NCI-H1930 (cell line): Measurements from ENCODE around the gene PFKFB4.
"Not testable (repeated sequence)": the region's sequence is repeated elsewhere in the genome, so short reads cannot be mapped to it uniquely, and the experiment has no call there.

ENCODE experiments used
- DNase-seq, 2 experiments: peaks; one replicate each; lab custom pipeline; 2025; lab: John Stamatoyannopoulos, UW

PFKFB4 gene

DNA sequence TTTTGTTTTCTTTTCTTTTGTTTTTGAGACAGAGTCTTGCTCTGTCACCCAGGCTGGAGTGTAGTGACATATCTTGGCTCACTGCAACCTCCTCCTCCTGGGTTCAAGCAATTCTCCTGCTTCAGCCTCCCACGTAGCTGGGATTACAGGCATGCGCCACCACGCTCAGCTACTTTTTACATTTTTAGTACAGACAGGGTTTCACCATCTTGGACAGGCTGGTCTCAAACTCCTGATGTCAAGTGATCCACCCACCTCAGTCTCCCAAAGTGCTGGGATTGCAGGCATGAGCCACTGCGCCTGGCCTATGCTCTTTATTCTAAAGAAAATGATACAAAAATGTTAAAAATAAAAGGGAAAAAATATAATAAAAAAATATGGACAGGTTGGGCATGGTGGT, 25.9 kb downstream of the PFKFB4 start:
- DNase-seq, result not testable (repeated sequence)

DNA sequence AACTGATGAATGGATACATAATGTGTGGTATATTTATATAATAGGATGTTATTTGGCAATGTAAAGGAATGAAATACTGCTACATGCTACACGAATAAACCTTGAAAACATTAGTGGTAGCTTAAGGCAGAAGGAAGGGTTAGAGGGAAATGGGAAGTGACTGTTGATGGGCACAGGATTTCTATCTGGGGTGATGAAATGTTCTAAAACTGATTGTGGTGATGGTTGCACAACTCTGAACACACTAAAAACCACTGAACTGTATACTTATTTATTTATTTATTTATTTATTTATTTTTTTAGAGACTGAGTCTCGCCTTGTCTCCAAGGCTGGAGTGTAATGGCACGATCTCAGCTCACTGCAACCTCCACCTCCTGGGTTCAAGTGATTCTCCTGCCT, 27.8 kb downstream of the PFKFB4 start:
- DNase-seq, result no peak

GRCh38 chr3:48528048-48528447, 28.6 kb downstream of the PFKFB4 start:
- DNase-seq, result no peak

DNA sequence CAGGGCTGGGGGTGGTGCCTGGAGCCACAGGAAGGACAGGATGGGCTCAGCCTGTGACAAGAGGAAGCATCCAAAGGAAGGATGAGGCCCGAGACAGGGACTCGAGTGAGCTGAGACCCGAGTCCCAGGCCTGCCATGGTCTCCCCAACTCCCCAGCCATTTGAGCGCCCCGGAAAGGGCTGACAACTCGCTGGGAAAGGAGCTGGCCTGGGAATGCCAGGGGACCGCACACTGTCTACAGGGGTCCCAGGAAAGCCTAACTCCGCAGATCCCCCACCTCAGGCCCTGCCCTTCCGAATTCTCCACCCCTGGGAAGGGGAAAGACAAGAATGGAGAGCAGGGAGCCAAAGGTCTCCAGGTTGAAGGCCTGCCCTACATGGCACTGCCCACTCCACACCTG, 31.6 kb downstream of the PFKFB4 start:
- no peak for DNase-seq

- no peak for DNase-seq
These were observed 35.0 kb downstream of the PFKFB4 start for GRCh38 chr3:48521635-48522034.

- no peak for DNase-seq
These were observed 37.3 kb downstream of the PFKFB4 start for GRCh38 chr3:48519277-48519643.

DNA sequence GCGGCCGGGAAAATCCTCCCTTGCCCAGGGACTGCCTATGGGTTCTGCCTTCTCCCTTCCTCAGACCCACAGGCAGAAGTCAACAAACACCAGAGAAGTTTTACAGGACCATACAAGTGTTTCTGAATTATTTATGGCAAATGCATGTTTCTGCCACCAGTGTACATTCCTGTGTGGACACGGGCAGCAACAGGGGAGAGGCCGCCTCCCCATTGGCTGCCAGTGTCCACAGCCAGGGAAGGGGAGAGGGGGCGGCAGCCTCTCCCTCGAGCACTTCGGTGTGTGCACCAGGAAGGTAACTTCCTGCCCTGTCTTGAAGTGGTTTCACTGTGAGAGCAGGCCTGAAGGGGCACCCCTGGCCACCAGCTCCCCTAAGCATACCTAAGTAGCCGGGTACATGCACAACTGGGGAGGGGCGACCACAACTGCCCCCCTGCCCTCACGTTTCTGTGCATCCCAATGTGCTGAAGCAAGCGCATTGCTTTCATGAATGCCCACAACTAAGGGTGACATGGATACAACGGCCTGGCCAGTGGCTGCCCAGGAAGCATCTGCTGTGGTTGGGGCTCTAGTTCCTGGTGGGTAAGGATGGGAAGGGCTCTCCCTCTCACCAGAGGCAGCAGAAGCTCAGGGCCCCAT, 37.8 kb downstream of the PFKFB4 start:
- DNase-seq, result no peak

DNA sequence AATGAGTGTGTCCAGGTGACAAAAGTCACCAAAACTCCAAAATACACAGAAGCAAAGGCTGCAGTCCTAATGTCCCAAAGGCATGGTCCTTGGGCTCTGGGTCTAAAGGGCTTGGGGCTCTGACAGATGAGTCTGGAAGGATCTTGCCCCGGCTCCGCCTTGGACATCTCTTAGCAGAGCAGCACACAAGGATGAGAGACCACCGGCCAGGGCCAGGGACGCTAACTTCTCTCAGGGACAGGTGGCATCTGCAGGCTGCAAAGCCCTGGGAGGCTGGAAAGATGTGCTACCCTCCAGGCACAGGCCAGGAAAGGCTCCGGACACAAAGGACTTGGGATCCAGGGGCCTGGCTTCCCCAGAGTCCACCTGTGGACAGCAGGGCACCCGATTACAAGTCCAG, 38.5 kb downstream of the PFKFB4 start:
- no peak for DNase-seq

GRCh38 chr3:48516571-48516970, 40.0 kb downstream of the PFKFB4 start:
- DNase-seq, result no peak

- DNase-seq, result no peak
These were observed 42.0 kb downstream of the PFKFB4 start for GRCh38 chr3:48514431-48515227.

DNA sequence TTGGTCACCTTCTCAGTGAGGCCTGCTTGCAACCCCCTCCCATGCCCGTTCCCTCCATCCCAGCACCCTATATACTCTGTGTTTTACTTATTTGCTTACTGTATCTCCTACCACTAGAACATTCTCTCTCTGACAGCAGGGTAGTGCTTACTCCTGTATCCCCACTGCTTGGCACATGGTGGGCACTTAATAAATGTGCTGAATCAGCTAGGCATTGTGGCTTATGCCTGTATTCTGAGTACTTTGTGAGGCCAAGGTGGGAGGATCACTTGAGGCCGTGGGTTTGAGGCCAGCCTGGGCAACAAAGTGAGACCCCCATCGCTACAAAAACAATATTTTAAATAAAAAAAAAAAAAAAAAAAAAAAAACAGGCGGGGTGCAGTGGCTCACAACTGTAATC, 45.1 kb downstream of the PFKFB4 start:
- DNase-seq, result no peak

GRCh38 chr3:48507256-48508061, 49.1 kb downstream of the PFKFB4 start:
- no peak for DNase-seq

GRCh38 chr3:48505968-48506504, 50.6 kb downstream of the PFKFB4 start:
- DNase-seq, result no peak

GRCh38 chr3:48505146-48505545, 51.5 kb downstream of the PFKFB4 start:
- DNase-seq, result no peak

GRCh38 chr3:48504051-48504946, 52.3 kb downstream of the PFKFB4 start, which contains the start of gene SHISA5:
SHISA5 (minus strand) TSS chr3:48504174; CDS start chr3:48504094, 80 bp downstream.
- DNase-seq, result no peak

GRCh38 chr3:48503401-48504050, 53.1 kb downstream of the PFKFB4 start:
- no peak for DNase-seq

DNA sequence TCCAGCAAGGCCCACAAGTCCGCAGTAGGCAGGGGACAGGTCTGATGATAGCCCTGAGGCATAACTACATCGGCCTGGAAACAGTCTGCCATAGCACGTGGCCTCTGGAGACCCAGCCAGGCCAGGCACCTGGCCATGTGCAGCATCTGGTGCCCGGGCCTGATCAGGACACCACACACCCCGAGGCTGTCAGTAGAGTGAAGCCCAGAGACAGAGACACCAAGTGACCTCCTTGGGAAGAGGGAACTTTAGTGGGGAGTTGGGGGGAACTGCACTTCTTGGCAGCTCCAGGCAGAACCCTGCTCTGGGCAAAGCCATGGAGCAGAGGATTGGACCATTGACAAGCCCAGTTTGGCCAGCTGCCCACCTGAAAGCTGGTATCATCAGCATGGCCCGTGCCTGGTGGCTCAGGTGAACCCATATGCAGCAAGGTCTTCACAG, 53.9 kb downstream of the PFKFB4 start:
- no peak for DNase-seq

- DNase-seq, result no peak
These were observed 54.5 kb downstream of the PFKFB4 start for GRCh38 chr3:48502121-48502520.

DNA sequence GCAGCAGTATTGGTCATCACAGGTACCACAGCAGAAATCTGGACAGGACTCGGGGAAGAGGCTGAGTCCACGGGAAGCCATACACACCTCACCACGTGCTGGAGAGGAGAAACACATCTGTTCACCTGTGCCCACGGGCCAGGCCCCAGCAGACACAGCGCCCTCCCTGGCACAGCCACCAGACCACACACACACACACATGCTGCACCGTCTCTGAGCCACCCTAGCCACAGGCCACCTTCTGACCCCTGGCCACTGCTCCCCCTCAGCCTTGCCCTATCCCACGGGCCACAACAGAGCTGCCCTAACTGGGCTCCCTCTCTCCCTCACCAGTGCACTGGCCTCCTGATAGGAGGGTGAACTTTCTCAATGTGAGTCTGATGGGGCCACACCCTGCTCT, 55.4 kb downstream of the PFKFB4 start:
- no peak for DNase-seq

DNA sequence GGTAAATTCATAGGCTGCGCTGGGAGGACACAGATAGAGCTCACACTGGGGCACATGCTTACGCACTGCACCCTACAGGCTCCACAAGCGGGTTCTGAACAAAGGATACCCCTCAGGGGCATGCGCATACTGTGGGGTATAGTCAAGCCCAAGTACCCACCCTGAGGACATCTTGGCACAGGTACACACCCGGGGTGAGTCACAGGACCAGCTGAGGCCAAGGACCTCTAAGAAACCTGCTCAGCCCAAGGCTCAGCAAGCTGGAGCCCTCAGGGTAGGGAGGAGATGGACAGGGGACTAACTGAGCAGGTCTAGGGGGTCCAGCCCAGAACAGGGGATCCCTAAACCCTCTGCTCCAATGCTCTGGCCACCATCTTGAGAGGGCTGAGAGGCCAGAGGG, 55.9 kb downstream of the PFKFB4 start:
- no peak for DNase-seq

DNA sequence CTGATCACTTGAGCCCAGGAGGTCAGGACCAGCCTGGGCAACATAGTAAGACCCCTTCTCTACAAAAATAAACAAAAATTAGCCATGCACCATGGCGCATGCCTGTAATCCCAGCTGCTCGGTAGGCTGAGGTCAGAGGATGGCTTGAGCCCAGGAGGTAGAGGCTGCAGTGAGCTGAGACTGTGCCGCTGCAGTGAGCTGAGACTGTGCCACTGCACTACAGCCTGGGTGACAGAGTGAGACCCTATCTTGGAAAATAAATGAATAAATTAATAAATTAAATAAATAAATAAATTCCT, 63.5 kb downstream of the PFKFB4 start:
- DNase-seq, result no peak
